ENCODE data around the gene TMEM259. TPM values are rescaled to one million over a fixed set of nuclear protein-coding genes. Genes with fewer than 3 reads are reported as not detected.
A peak's percentile ranks its signal among the peaks of the same experiment; 100 is the strongest.

Gene TMEM259
- total and polyA plus RNA-seq, 2 of the 13 experiments (the other 11 are each of a cell fraction or from before 2014, with no cell fraction given): 64.7 to 164 TPM

DNA sequence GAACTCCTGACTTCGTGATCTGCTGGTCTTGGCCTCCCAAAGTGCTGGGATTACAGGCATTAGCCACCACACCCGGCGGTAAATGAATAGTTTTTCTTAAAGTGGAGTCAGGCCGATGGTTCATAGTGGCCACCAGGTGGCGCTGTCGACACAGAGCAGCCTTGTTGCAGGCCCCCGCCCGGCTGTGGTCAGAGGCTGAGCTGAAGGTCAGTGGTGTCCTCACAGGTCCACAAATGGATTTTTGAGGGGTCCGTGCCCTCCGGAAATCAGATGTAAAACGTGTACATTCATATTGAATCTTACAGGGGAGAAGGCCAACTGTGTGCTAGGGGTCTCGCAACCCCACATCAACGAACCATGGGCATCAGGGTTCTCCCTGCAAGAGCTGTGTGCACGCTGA, 50.2 kb downstream of the TMEM259 start (continued):
- TF ChIP-seq, protein P1, sequence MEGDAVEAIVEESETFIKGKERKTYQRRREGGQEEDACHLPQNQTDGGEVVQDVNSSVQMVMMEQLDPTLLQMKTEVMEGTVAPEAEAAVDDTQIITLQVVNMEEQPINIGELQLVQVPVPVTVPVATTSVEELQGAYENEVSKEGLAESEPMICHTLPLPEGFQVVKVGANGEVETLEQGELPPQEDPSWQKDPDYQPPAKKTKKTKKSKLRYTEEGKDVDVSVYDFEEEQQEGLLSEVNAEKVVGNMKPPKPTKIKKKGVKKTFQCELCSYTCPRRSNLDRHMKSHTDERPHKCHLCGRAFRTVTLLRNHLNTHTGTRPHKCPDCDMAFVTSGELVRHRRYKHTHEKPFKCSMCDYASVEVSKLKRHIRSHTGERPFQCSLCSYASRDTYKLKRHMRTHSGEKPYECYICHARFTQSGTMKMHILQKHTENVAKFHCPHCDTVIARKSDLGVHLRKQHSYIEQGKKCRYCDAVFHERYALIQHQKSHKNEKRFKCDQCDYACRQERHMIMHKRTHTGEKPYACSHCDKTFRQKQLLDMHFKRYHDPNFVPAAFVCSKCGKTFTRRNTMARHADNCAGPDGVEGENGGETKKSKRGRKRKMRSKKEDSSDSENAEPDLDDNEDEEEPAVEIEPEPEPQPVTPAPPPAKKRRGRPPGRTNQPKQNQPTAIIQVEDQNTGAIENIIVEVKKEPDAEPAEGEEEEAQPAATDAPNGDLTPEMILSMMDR (CRISPR knock-in tag; IDR thresholded peaks at IDR 0.05): peak; percentile 79
- TF ChIP-seq THYN1 (CRISPR knock-in tag; IDR thresholded peaks at IDR 0.05; ENCODE audit: borderline replicate concordance, low read depth) (no peak), SNAPC2 (CRISPR knock-in tag; IDR thresholded peaks at IDR 0.05) (no peak), NFE2L1 (CRISPR knock-in tag; IDR thresholded peaks at IDR 0.05; ENCODE audit: borderline replicate concordance) (no peak), RXRA (CRISPR knock-in tag; IDR thresholded peaks at IDR 0.05) (no peak), PRMT3 (CRISPR knock-in tag; IDR thresholded peaks at IDR 0.05; ENCODE audit: borderline replicate concordance, low read depth) (no peak), SALL1 (CRISPR knock-in tag; IDR thresholded peaks at IDR 0.05) (no peak), ZNF296 (CRISPR knock-in tag; conservative IDR thresholded peaks at IDR 0.05) (no peak), ZSCAN29 (CRISPR knock-in tag; conservative IDR thresholded peaks at IDR 0.05) (no peak), GABPB1 (CRISPR knock-in tag; IDR thresholded peaks at IDR 0.05) (no peak), ZBTB1 (CRISPR knock-in tag; IDR thresholded peaks at IDR 0.05; ENCODE audit: borderline replicate concordance) (no peak), FOSL2 (CRISPR knock-in tag; IDR thresholded peaks at IDR 0.05) (no peak), HDAC1 (CRISPR knock-in tag; IDR thresholded peaks at IDR 0.05) (no peak), SIN3B (IDR thresholded peaks at IDR 0.05; ENCODE audit: low read length) (no peak), MIXL1 (CRISPR knock-in tag; IDR thresholded peaks at IDR 0.05) (no peak), ZC3H4 (CRISPR knock-in tag; IDR thresholded peaks at IDR 0.05; ENCODE audit: borderline replicate concordance) (no peak), PCBP2 (optimal IDR thresholded peaks at IDR 0.05; ENCODE audit: low read depth, low read length, poor library complexity, severe bottlenecking) (no peak), WIZ (CRISPR knock-in tag; IDR thresholded peaks at IDR 0.05) (no peak), SMC3 (IDR thresholded peaks at IDR 0.05; ENCODE audit: low read length) (0 out of 2 replicates have a peak, but pooled peaks have one; percentile 19), RARG (CRISPR knock-in tag; IDR thresholded peaks at IDR 0.05; ENCODE audit: low read depth) (no peak), RBM39 (IDR thresholded peaks at IDR 0.05; ENCODE audit: low read depth, low read length, poor library complexity, severe bottlenecking) (no peak), RBM22 (optimal IDR thresholded peaks at IDR 0.05; ENCODE audit: low read length) (peak; percentile 82), ZNF44 (CRISPR knock-in tag; IDR thresholded peaks at IDR 0.05) (no peak), NCOA5 (CRISPR knock-in tag; IDR thresholded peaks at IDR 0.05) (no peak)
- TF ChIP-seq, protein P2, sequence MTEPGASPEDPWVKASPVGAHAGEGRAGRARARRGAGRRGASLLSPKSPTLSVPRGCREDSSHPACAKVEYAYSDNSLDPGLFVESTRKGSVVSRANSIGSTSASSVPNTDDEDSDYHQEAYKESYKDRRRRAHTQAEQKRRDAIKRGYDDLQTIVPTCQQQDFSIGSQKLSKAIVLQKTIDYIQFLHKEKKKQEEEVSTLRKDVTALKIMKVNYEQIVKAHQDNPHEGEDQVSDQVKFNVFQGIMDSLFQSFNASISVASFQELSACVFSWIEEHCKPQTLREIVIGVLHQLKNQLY (CRISPR knock-in tag; IDR thresholded peaks at IDR 0.05): no peak
- TF ChIP-seq, protein P3, sequence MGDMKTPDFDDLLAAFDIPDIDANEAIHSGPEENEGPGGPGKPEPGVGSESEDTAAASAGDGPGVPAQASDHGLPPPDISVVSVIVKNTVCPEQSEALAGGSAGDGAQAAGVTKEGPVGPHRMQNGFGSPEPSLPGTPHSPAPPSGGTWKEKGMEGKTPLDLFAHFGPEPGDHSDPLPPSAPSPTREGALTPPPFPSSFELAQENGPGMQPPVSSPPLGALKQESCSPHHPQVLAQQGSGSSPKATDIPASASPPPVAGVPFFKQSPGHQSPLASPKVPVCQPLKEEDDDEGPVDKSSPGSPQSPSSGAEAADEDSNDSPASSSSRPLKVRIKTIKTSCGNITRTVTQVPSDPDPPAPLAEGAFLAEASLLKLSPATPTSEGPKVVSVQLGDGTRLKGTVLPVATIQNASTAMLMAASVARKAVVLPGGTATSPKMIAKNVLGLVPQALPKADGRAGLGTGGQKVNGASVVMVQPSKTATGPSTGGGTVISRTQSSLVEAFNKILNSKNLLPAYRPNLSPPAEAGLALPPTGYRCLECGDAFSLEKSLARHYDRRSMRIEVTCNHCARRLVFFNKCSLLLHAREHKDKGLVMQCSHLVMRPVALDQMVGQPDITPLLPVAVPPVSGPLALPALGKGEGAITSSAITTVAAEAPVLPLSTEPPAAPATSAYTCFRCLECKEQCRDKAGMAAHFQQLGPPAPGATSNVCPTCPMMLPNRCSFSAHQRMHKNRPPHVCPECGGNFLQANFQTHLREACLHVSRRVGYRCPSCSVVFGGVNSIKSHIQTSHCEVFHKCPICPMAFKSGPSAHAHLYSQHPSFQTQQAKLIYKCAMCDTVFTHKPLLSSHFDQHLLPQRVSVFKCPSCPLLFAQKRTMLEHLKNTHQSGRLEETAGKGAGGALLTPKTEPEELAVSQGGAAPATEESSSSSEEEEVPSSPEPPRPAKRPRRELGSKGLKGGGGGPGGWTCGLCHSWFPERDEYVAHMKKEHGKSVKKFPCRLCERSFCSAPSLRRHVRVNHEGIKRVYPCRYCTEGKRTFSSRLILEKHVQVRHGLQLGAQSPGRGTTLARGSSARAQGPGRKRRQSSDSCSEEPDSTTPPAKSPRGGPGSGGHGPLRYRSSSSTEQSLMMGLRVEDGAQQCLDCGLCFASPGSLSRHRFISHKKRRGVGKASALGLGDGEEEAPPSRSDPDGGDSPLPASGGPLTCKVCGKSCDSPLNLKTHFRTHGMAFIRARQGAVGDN (CRISPR knock-in tag; IDR thresholded peaks at IDR 0.05): peak; percentile 51

All from HepG2 (cell line).